Measurements from ENCODE around the gene FYB1. TPM values are rescaled to one million over a fixed set of nuclear protein-coding genes. Genes with fewer than 3 reads are reported as not detected.

FYB1 gene
- total RNA-seq, 2 donors from 2014 or later, result 3.1 to 4.0 TPM

GRCh38 chr5:39260095-39260494 lies 40.7 kb upstream of the FYB1 start:
- no peaks in the 10 kb centered on the region for H3K4me1 ChIP-seq (replicated peaks)
- no peaks in the 10 kb centered on the region for H3K27me3 ChIP-seq (replicated peaks; ENCODE audit: insufficient read depth)
- no peak for TF ChIP-seq CTCF (IDR thresholded peaks at IDR 0.05)
- no peak for TF ChIP-seq POLR2AphosphoS5 (IDR thresholded peaks at IDR 0.05)
- no peak for TF ChIP-seq POLR2A (IDR thresholded peaks at IDR 0.05)
- no peaks in the 10 kb centered on the region for H3K9me3 ChIP-seq
- intact Hi-C loops (cut with DNase I), result no loop called here
- H3K36me3 ChIP-seq, result no peaks in the 10 kb centered on the region
- no peak for DNase-seq (ENCODE audit: low spot score)
- no peak overlapping the region for H3K4me3 ChIP-seq
- H3K27ac ChIP-seq, result no peak overlapping the region

GRCh38 chr5:39257554-39257953 lies 38.2 kb upstream of the FYB1 start:
- 92% methylated on average over 3 of the region's 3 CpGs for WGBS
- Histone ChIP-seq H3K4me1 (replicated peaks) (no peaks in the 10 kb centered on the region), H3K9me3 (no peaks in the 10 kb centered on the region), H3K4me3 (no peak overlapping the region), H3K36me3 (no peaks in the 10 kb centered on the region), H3K27me3 (replicated peaks; ENCODE audit: insufficient read depth) (no peaks in the 10 kb centered on the region), H3K27ac (no peak overlapping the region)
- TF ChIP-seq CTCF (IDR thresholded peaks at IDR 0.05) (no peak), POLR2AphosphoS5 (IDR thresholded peaks at IDR 0.05) (no peak), POLR2A (IDR thresholded peaks at IDR 0.05) (no peak)
- intact Hi-C loops (cut with DNase I), result no loop called here
- DNase-seq (ENCODE audit: low spot score), result no peak

- no peaks in the 10 kb centered on the region for H3K36me3 ChIP-seq
- H3K4me3 ChIP-seq, result no peak overlapping the region
- no peak for DNase-seq (ENCODE audit: low spot score)
- TF ChIP-seq POLR2AphosphoS5 (IDR thresholded peaks at IDR 0.05), result no peak
- TF ChIP-seq CTCF (IDR thresholded peaks at IDR 0.05), result no peak
- no peaks in the 10 kb centered on the region for H3K27me3 ChIP-seq (replicated peaks; ENCODE audit: insufficient read depth)
- no peak overlapping the region for H3K27ac ChIP-seq
- 54% methylated on average over 4 of the region's 4 CpGs for WGBS
- H3K9me3 ChIP-seq, result no peaks in the 10 kb centered on the region
- no peaks in the 10 kb centered on the region for H3K4me1 ChIP-seq (replicated peaks)
- intact Hi-C loops (cut with DNase I), result no loop called here
These were observed 37.3 kb upstream of the FYB1 start for GRCh38 chr5:39256477-39257235.

GRCh38 chr5:39255406-39255805 lies 36.0 kb upstream of the FYB1 start:
- TF ChIP-seq POLR2A (IDR thresholded peaks at IDR 0.05), result no peak
- no peak for TF ChIP-seq POLR2AphosphoS5 (IDR thresholded peaks at IDR 0.05)
- TF ChIP-seq CTCF (IDR thresholded peaks at IDR 0.05), result no peak
- Histone ChIP-seq H3K4me1 (replicated peaks) (no peaks in the 10 kb centered on the region), H3K4me3 (no peak overlapping the region), H3K27ac (no peak overlapping the region), H3K27me3 (replicated peaks; ENCODE audit: insufficient read depth) (no peaks in the 10 kb centered on the region), H3K9me3 (no peaks in the 10 kb centered on the region), H3K36me3 (no peaks in the 10 kb centered on the region)
- intact Hi-C loops (cut with DNase I), result no loop called here
- 63% methylated on average over 2 of the region's 2 CpGs for WGBS
- no peak for DNase-seq (ENCODE audit: low spot score)

- Histone ChIP-seq H3K27me3 (replicated peaks; ENCODE audit: insufficient read depth) (no peaks in the 10 kb centered on the region), H3K4me3 (no peak overlapping the region), H3K4me1 (replicated peaks) (no peaks in the 10 kb centered on the region), H3K9me3 (no peaks in the 10 kb centered on the region), H3K36me3 (no peaks in the 10 kb centered on the region), H3K27ac (no peak overlapping the region)
- intact Hi-C loops (cut with DNase I), result no loop called here
- DNase-seq (ENCODE audit: low spot score), result no peak
- TF ChIP-seq POLR2A (IDR thresholded peaks at IDR 0.05), result no peak
- TF ChIP-seq POLR2AphosphoS5 (IDR thresholded peaks at IDR 0.05), result no peak
- no peak for TF ChIP-seq CTCF (IDR thresholded peaks at IDR 0.05)
These were observed 35.3 kb upstream of the FYB1 start for GRCh38 chr5:39254671-39255070.
